Measurements from ENCODE around the gene TBC1D22A.

TBC1D22A gene

GRCh38 chr22:47177334-47177815 is 414.9 kb downstream of the TBC1D22A start:
- no peaks in the 10 kb centered on the region for H3K27me3 ChIP-seq (ENCODE audit: insufficient read depth, poor library complexity, severe bottlenecking)
- no peak overlapping the region for H3K27ac ChIP-seq (ENCODE audit: poor library complexity, severe bottlenecking)
- no peak overlapping the region for H3K4me3 ChIP-seq (ENCODE audit: severe bottlenecking)
- DNase-seq (ENCODE audit: low spot score) (no peak), ATAC-seq (ENCODE audit: low read depth) (no peak)
- H3K36me3 ChIP-seq (ENCODE audit: low read depth), result no peaks in the 10 kb centered on the region
- no peaks in the 10 kb centered on the region for H3K4me1 ChIP-seq (ENCODE audit: insufficient read depth, poor library complexity, severe bottlenecking)
- H3K9me3 ChIP-seq (ENCODE audit: severe bottlenecking), result no peaks in the 10 kb centered on the region
- TF ChIP-seq CTCF (IDR thresholded peaks at IDR 0.05; ENCODE audit: poor library complexity, severe bottlenecking), result no peak

GRCh38 chr22:47178339-47178738 is 415.9 kb downstream of the TBC1D22A start:
- no peaks in the 10 kb centered on the region for H3K36me3 ChIP-seq (ENCODE audit: low read depth)
- no peak for DNase-seq (ENCODE audit: low spot score)
- H3K9me3 ChIP-seq (ENCODE audit: severe bottlenecking), result no peaks in the 10 kb centered on the region
- H3K4me3 ChIP-seq (ENCODE audit: severe bottlenecking), result no peak overlapping the region
- ATAC-seq (ENCODE audit: low read depth), result no peak
- no peaks in the 10 kb centered on the region for H3K27me3 ChIP-seq (ENCODE audit: insufficient read depth, poor library complexity, severe bottlenecking)
- no peak for TF ChIP-seq CTCF (IDR thresholded peaks at IDR 0.05; ENCODE audit: poor library complexity, severe bottlenecking)
- no peaks in the 10 kb centered on the region for H3K4me1 ChIP-seq (ENCODE audit: insufficient read depth, poor library complexity, severe bottlenecking)
- H3K27ac ChIP-seq (ENCODE audit: poor library complexity, severe bottlenecking), result no peak overlapping the region

GRCh38 chr22:47180796-47181195 is 418.3 kb downstream of the TBC1D22A start:
- ATAC-seq (ENCODE audit: low read depth), result no peak

GRCh38 chr22:47187176-47187957 is 424.9 kb downstream of the TBC1D22A start:
- Histone ChIP-seq H3K27ac (ENCODE audit: poor library complexity, severe bottlenecking) (no peak overlapping the region), H3K4me3 (ENCODE audit: severe bottlenecking) (no peak overlapping the region), H3K36me3 (ENCODE audit: low read depth) (no peaks in the 10 kb centered on the region), H3K4me1 (ENCODE audit: insufficient read depth, poor library complexity, severe bottlenecking) (no peaks in the 10 kb centered on the region), H3K27me3 (ENCODE audit: insufficient read depth, poor library complexity, severe bottlenecking) (no peaks in the 10 kb centered on the region), H3K9me3 (ENCODE audit: severe bottlenecking) (no peaks in the 10 kb centered on the region)
- DNase-seq (ENCODE audit: low spot score) (no peak), ATAC-seq (ENCODE audit: low read depth) (no peak)
- TF ChIP-seq CTCF (IDR thresholded peaks at IDR 0.05; ENCODE audit: poor library complexity, severe bottlenecking), result no peak

More at GRCh38 chr22:47180796-47181195, 418.3 kb downstream of the TBC1D22A start:
- no peaks in the 10 kb centered on the region for H3K36me3 ChIP-seq (ENCODE audit: low read depth)
- no peak overlapping the region for H3K27ac ChIP-seq (ENCODE audit: poor library complexity, severe bottlenecking)
- no peaks in the 10 kb centered on the region for H3K27me3 ChIP-seq (ENCODE audit: insufficient read depth, poor library complexity, severe bottlenecking)
- H3K9me3 ChIP-seq (ENCODE audit: severe bottlenecking), result no peaks in the 10 kb centered on the region
- no peak overlapping the region for H3K4me3 ChIP-seq (ENCODE audit: severe bottlenecking)
- no peaks in the 10 kb centered on the region for H3K4me1 ChIP-seq (ENCODE audit: insufficient read depth, poor library complexity, severe bottlenecking)
- DNase-seq (ENCODE audit: low spot score), result no peak
- no peak for TF ChIP-seq CTCF (IDR thresholded peaks at IDR 0.05; ENCODE audit: poor library complexity, severe bottlenecking)

Data from RWPE2 (cell line).